ENCODE data around the gene TDRD3. TPM values are rescaled to one million over a fixed set of nuclear protein-coding genes. Genes with fewer than 3 reads are reported as not detected.

The TDRD3 gene
- total RNA-seq, 1 donor from 2014 or later: 17.3 TPM

DNA sequence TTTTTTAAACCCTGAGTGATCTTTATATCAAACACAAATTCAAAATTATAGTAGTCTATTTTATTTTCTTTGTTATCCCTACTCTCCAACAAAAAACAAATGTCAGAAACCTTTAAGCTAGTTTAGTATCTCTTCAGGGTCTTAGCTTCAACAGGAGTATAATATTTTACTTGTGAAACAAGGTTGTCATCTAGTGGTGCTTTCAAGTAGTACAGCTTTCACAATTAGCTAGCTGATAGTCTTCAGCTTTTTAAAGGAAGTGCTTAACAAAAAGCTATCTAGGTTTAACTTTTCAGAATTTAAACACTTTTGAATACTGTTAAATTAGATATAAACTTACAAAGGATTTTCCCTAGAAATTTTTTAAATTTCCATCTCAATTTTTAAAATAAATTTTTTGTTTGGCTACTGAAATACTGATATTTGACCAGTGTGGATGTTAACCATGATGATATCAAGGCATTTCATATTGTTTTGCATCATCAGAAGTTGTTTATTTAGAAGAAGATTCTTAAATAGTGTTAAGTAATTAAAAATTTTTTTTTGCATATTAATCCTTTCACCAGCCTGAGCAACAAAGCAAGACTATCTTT is 34.2 kb downstream of the TDRD3 start:
- Mint-ChIP-seq H3K27ac (ENCODE audit: unreplicated experiment) (no peak overlapping the region), H3K27me3 (ENCODE audit: unreplicated experiment) (no peaks in the 10 kb centered on the region), H3K4me1 (ENCODE audit: unreplicated experiment) (no peaks in the 10 kb centered on the region), H3K4me3 (ENCODE audit: unreplicated experiment) (no peak overlapping the region), H3K9me3 (ENCODE audit: unreplicated experiment) (no peaks in the 10 kb centered on the region), H3K36me3 (ENCODE audit: low read depth, unreplicated experiment) (no peaks in the 10 kb centered on the region)
- TF ChIP-seq, protein P1, sequence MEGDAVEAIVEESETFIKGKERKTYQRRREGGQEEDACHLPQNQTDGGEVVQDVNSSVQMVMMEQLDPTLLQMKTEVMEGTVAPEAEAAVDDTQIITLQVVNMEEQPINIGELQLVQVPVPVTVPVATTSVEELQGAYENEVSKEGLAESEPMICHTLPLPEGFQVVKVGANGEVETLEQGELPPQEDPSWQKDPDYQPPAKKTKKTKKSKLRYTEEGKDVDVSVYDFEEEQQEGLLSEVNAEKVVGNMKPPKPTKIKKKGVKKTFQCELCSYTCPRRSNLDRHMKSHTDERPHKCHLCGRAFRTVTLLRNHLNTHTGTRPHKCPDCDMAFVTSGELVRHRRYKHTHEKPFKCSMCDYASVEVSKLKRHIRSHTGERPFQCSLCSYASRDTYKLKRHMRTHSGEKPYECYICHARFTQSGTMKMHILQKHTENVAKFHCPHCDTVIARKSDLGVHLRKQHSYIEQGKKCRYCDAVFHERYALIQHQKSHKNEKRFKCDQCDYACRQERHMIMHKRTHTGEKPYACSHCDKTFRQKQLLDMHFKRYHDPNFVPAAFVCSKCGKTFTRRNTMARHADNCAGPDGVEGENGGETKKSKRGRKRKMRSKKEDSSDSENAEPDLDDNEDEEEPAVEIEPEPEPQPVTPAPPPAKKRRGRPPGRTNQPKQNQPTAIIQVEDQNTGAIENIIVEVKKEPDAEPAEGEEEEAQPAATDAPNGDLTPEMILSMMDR (IDR thresholded peaks at IDR 0.05; ENCODE audit: unreplicated experiment): peak; percentile 84
- DNase-seq (ENCODE audit: low spot score): no peak

DNA sequence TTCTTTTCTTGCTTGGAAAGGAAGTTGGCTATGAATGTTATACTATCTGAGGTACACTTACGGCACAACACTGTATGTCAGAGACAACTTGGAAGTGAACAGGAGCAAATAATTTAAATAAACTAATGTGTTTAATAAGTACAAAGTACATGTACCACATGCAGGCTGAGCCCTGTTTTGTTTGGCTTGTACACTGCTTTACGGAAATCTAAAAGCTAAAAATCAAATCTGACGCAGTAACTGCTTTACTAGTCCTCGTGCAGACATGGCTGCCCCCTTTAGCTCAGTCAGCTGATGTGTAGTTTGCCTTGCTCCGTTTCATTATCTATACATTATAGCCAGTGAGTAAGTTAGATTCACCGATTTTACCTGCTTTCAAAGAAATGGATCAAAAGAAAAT is 36.5 kb downstream of the TDRD3 start:
- DNase-seq (ENCODE audit: low spot score): no peak
- no peaks in the 10 kb centered on the region for H3K36me3 Mint-ChIP-seq (ENCODE audit: low read depth, unreplicated experiment)

DNA sequence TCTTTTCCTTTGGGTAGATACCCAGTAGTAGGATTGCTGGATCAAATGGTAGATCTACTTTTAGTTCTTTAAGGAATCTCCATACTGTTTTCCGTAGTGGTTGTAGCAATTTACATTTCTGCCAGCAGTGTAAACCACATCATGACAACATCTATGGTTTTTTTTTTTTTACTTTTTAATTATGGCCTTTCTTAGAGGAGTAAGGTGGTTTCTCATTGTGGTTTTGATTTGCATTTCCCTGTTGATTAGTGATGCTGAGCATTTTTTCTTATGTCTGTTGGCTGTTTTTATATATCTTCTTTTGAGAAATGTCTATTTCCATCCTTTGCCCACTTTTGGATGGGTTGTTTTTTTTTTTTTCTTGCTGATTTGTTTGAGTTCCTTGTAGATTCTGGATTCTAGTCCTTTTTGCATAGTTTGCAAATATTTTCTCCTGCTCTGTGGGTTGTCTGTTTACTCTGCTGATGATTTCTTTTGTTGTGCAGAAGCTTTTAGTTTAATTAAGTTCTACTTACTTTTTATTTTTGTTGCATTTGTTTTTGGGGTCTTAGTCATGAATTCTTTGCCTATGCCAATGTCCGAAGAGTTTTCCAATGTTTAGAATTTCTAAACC is 38.8 kb downstream of the TDRD3 start:
- no peak for DNase-seq (ENCODE audit: low spot score)
- no peaks in the 10 kb centered on the region for H3K9me3 Mint-ChIP-seq (ENCODE audit: unreplicated experiment)
- H3K27me3 Mint-ChIP-seq (ENCODE audit: unreplicated experiment): no peaks in the 10 kb centered on the region
- no peak overlapping the region for H3K27ac Mint-ChIP-seq (ENCODE audit: unreplicated experiment)
- TF ChIP-seq, protein P1 (IDR thresholded peaks at IDR 0.05; ENCODE audit: unreplicated experiment): no peak
- H3K4me1 Mint-ChIP-seq (ENCODE audit: unreplicated experiment): no peaks in the 10 kb centered on the region
- H3K4me3 Mint-ChIP-seq (ENCODE audit: unreplicated experiment): no peak overlapping the region
- H3K36me3 Mint-ChIP-seq (ENCODE audit: low read depth, unreplicated experiment): no peaks in the 10 kb centered on the region

More for the DNA sequence above, 36.5 kb downstream of the TDRD3 start:
- TF ChIP-seq, protein P1 (IDR thresholded peaks at IDR 0.05; ENCODE audit: unreplicated experiment): no peak
- Mint-ChIP-seq H3K27ac (ENCODE audit: unreplicated experiment) (no peak overlapping the region), H3K4me1 (ENCODE audit: unreplicated experiment) (no peaks in the 10 kb centered on the region), H3K27me3 (ENCODE audit: unreplicated experiment) (no peaks in the 10 kb centered on the region), H3K4me3 (ENCODE audit: unreplicated experiment) (no peak overlapping the region), H3K9me3 (ENCODE audit: unreplicated experiment) (no peaks in the 10 kb centered on the region)

DNA sequence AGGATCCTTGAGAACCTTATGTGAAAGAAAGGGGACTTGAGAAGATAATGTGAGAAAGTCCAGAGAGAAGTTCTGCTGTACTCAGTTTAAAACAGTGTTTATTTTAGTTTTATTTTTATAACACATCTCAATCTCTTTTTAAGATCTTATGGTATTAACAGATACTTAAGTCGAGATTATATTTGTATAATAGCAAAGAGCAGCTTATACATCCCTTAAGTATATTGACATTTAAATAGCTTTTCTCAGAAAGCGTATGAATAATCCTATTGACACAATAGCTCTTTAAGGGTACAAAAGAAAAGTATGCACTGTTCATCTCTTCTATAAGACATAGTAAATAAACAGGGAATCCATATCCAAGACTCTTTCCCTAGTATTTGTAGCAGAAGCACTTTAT is 42.2 kb downstream of the TDRD3 start:
- Mint-ChIP-seq H3K27ac (ENCODE audit: unreplicated experiment) (no peak overlapping the region), H3K4me3 (ENCODE audit: unreplicated experiment) (no peak overlapping the region), H3K36me3 (ENCODE audit: low read depth, unreplicated experiment) (no peaks in the 10 kb centered on the region), H3K4me1 (ENCODE audit: unreplicated experiment) (no peaks in the 10 kb centered on the region), H3K9me3 (ENCODE audit: unreplicated experiment) (no peaks in the 10 kb centered on the region), H3K27me3 (ENCODE audit: unreplicated experiment) (no peaks in the 10 kb centered on the region)
- no peak for DNase-seq (ENCODE audit: low spot score)
- TF ChIP-seq, protein P1 (IDR thresholded peaks at IDR 0.05; ENCODE audit: unreplicated experiment): no peak

DNA sequence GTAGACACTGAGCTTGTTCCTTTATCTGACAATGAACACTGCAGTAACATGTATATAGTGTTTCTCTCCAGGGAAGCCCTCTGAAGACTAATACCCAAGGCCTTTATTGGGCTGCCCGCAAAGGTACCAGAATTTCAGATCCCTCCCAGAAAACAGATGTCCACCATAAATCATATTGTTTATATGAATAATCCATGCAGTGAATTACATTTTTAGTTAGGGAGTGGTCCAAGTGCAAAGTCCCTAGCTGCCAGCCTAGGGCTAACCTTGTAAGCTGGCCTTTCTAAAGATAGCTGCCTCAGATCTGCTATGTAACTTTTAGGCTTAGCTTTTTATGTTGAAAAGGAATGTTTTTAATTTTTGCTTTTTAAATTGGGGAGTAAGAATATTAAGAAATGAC is 44.7 kb downstream of the TDRD3 start:
- TF ChIP-seq, protein P1 (IDR thresholded peaks at IDR 0.05; ENCODE audit: unreplicated experiment): no peak
- Mint-ChIP-seq H3K36me3 (ENCODE audit: low read depth, unreplicated experiment) (no peaks in the 10 kb centered on the region), H3K4me3 (ENCODE audit: unreplicated experiment) (no peak overlapping the region), H3K27me3 (ENCODE audit: unreplicated experiment) (no peaks in the 10 kb centered on the region), H3K4me1 (ENCODE audit: unreplicated experiment) (no peaks in the 10 kb centered on the region), H3K9me3 (ENCODE audit: unreplicated experiment) (no peaks in the 10 kb centered on the region), H3K27ac (ENCODE audit: unreplicated experiment) (no peak overlapping the region)
- DNase-seq (ENCODE audit: low spot score): no peak

Data from endothelial cell (in vitro differentiated cells).